Panc1 (cell line): ENCODE data around the gene WDR4. TPM values are rescaled to one million over a fixed set of nuclear protein-coding genes. Genes with fewer than 3 reads are reported as not detected.

Source experiments
- ATAC-seq: fragments of 200-7000 bp; cut with Tn5 transposase; 2 replicates; pipeline ENCODE4 v1.9.1; 2020; ENCODE audit warnings: mild to moderate bottlenecking, moderate library complexity
- BruUV-seq: library from RNA; stranded (reverse); fragments of 400-500 nt; replicated peaks from 2 replicates; lab custom pipeline; 2021; lab: Mats Ljungman, UMichigan
- CTCF ChIA-PET: fragments of 300-600 bp; sonication (Branson Sonifier 250); formaldehyde crosslinking; loops from one replicate; lab custom pipeline; 2022; ENCODE audit warnings: antibody characterized with exemption; lab: Charles Lee
- POLR2A ChIA-PET: fragments of 300-600 bp; sonication (Branson Sonifier 250); formaldehyde crosslinking; loops from one replicate; lab custom pipeline; 2022; ENCODE audit warnings: antibody characterized with exemption; lab: Charles Lee
- DNase-seq: peaks from one replicate; pipeline ENCODE4 v3.0.0-alpha.2; 2010; ENCODE audit warnings: low read depth, low spot score
- H3K27ac ChIP-seq: 2 replicates; pipeline ENCODE4 v1.5.1; 2011; ENCODE audit warnings: mild to moderate bottlenecking, low read length, inconsistent platforms
- H3K27me3 ChIP-seq: fragments of 200-500 bp; sonication (Bioruptor generic); 2 replicates; pipeline ENCODE4 v1.6.0; 2014; ENCODE audit warnings: low read length, inconsistent platforms; ENCODE audit not compliant: control insufficient read depth, insufficient read depth
- H3K36me3 ChIP-seq: fragments of 200-500 bp; sonication (Bioruptor generic); 2 replicates; pipeline ENCODE4 v1.5.1; 2014; ENCODE audit warnings: inconsistent platforms, mild to moderate bottlenecking, low read length, moderate library complexity; ENCODE audit not compliant: control insufficient read depth, insufficient read depth
- H3K4me1 ChIP-seq: 2 replicates; pipeline ENCODE4 v1.5.1; 2011; ENCODE audit warnings: inconsistent platforms, mild to moderate bottlenecking, low read length, moderate library complexity; ENCODE audit not compliant: control insufficient read depth, insufficient read depth
- H3K4me3 ChIP-seq, 2 experiments: 2 replicates each; pipeline ENCODE4 v1.5.1; 2011 to 2012; ENCODE audit warnings: low read depth in 2 of 2, low read length in 2 of 2, mild to moderate bottlenecking in 2 of 2, inconsistent platforms in 1 of 2, moderate library complexity in 1 of 2
- H3K9me3 ChIP-seq: fragments of 200-500 bp; sonication (Bioruptor generic); 2 replicates; pipeline ENCODE4 v1.5.1; 2014; ENCODE audit warnings: low read depth, mild to moderate bottlenecking, inconsistent platforms, low read length, moderate library complexity; ENCODE audit not compliant: control insufficient read depth, insufficient read depth
- CTCF ChIP-seq: fragments of 450-650 bp; IDR thresholded peaks from 2 replicates; pipeline ENCODE4 v1.5.1; 2017; ENCODE audit warnings: mild to moderate bottlenecking
- POLR2AphosphoS5 ChIP-seq: IDR thresholded peaks from 2 replicates; pipeline ENCODE4 v1.6.1; 2012; ENCODE audit warnings: mild to moderate bottlenecking, low read depth, low read length, moderate library complexity
- REST ChIP-seq, 2 experiments: IDR thresholded peaks; 2 replicates each; pipeline ENCODE4 v1.6.1; 2011 to 2012; ENCODE audit warnings: low read depth in 2 of 2, control low read depth in 1 of 2, low read length in 1 of 2, mild to moderate bottlenecking in 1 of 2, moderate library complexity in 1 of 2; ENCODE audit not compliant: insufficient read depth in 1 of 2
- SIN3A ChIP-seq: IDR thresholded peaks from 2 replicates; pipeline ENCODE4 v1.6.1; 2012; ENCODE audit warnings: low read depth, mild to moderate bottlenecking, low read length, moderate library complexity, borderline replicate concordance; ENCODE audit not compliant: insufficient read depth
- TCF7L2 ChIP-seq: IDR thresholded peaks from 2 replicates; pipeline ENCODE4 v1.6.1; 2011; ENCODE audit warnings: mild to moderate bottlenecking, low read depth, low read length, inconsistent platforms
- in situ Hi-C: cut with HindIII; loops from 2 replicates; pipeline ENCODE4 v1.10.0; 2016; ENCODE audit warnings: low sequenced_read_pairs, low pct_unique_long_range_greater_than_20kb
- intact Hi-C: fragments of 100-400 bp; cut with micrococcal nuclease; formaldehyde crosslinking; loops from one replicate; pipeline ENCODE4 v1.10.0; 2022; ENCODE audit not compliant: unreplicated experiment
- total RNA-seq: library from RNA; stranded (reverse); gene quantifications from one replicate; pipeline ENCODE4 v1.2.1, GENCODE V29; 2021; ENCODE audit not compliant: unreplicated experiment

WDR4 gene
- total RNA-seq, 1 experiment from 2014 or later = 36.7 TPM

- H3K9me3 ChIP-seq = no peaks in the 10 kb centered on the region
- H3K36me3 ChIP-seq = no peaks in the 10 kb centered on the region
- H3K4me3 ChIP-seq = no peak overlapping the region
- H3K27ac ChIP-seq = no peak overlapping the region
- no peaks in the 10 kb centered on the region for H3K27me3 ChIP-seq
- in situ Hi-C loops (no loop called here), intact Hi-C loops (no loop called here)
- ChIA-PET CTCF (interaction anchor here (0.8 kb wide), 1 partner anchor 236 kb away, joined by 3 read pairs; no protein-coding TSS in a partner anchor), POLR2A (no interaction called here)
- no TSS peak for BruUV-seq
- no peak for TF ChIP-seq CTCF
- no peak for TF ChIP-seq SIN3A
- TF ChIP-seq REST (IDR thresholded peaks at IDR 0.05; ENCODE audit: insufficient read depth in 1 of 2, low read depth in 2 of 2, low read length in 1 of 2) = no peak
- TF ChIP-seq POLR2AphosphoS5 = no peak
- TF ChIP-seq TCF7L2 = no peak
- no peak for ATAC-seq
- H3K4me1 ChIP-seq = no peaks in the 10 kb centered on the region
- DNase-seq = no peak
These were observed 49.9 kb downstream of the WDR4 start for GRCh38 chr21:42829417-42829816.

- Histone ChIP-seq H3K27me3 (no peaks in the 10 kb centered on the region), H3K36me3 (no peaks in the 10 kb centered on the region), H3K27ac (no peak overlapping the region), H3K9me3 (no peaks in the 10 kb centered on the region), H3K4me1 (no peaks in the 10 kb centered on the region), H3K4me3 (no peak overlapping the region)
- no peak for DNase-seq
- in situ Hi-C loops (no loop called here), intact Hi-C loops (no loop called here)
- no peak for TF ChIP-seq POLR2AphosphoS5
- no peak for TF ChIP-seq SIN3A
- TF ChIP-seq TCF7L2 = no peak
- TF ChIP-seq REST (IDR thresholded peaks at IDR 0.05; ENCODE audit: insufficient read depth in 1 of 2, low read depth in 2 of 2, low read length in 1 of 2) = no peak
- POLR2A ChIA-PET = no interaction called here
- no TSS peak for BruUV-seq
- ATAC-seq = no peak
- CTCF ChIA-PET = no interaction called here
These were observed 51.8 kb downstream of the WDR4 start for GRCh38 chr21:42827588-42827987.
